Measurements from ENCODE around the gene CNTD1. TPM values are rescaled to one million over a fixed set of nuclear protein-coding genes. Genes with fewer than 3 reads are reported as not detected.
A peak's percentile ranks its signal among the peaks of the same experiment; 100 is the strongest.

Gene CNTD1
- total RNA-seq, 4 donors from 2014 or later: 0.22 TPM; not detected in 3

DNA sequence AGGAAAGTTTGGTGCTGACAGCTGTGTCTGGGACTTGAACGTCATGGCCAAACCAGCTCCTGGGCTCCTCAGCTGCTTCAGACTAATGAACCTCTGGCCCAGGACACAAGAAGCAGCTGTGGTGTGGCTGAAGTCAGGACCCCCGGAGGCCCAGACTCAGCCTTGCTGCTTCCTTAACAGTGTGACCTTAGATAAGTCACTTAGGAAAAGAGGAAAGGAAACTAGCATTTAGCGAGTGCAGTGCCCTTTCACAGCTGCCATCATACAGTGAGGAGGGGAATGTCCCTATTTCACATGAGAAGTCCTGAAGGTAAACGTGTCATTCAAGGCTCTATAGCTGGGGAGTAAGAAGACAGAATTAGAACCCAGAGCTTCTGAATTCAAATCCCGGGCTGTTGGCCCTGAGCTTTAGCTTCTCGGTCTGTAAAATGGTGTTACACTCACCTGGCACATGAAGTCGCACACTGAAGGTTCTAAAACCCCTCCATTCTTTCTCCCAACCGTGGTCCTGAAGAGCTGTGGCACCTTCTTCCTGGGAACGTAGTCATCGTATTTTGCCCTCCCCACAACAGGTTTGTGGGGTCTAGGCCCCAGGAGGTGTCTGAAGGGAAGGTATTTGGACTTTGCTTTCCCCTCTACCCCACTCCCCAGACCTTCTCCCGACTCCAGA is 38.5 kb upstream of the CNTD1 start:
- Histone ChIP-seq H3K27ac (peak overlapping the region; percentile 43 to 79 (median 74)), H3K36me3 (no peaks in the 10 kb centered on the region), H3K4me1 (peaks cover 0 to 33% (median 17%) of the 10 kb centered on the region in 4 donors), H3K9me3 (no peaks in the 10 kb centered on the region), H3K4me3 (peak overlapping the region; percentile 32 to 67 (median 44)), H3K27me3 (peaks cover 0 to 32% of the 10 kb centered on the region in 2 donors)
- DNase-seq (ENCODE audit: low spot score in 2 of 2): no peak
- TF ChIP-seq, protein P1, sequence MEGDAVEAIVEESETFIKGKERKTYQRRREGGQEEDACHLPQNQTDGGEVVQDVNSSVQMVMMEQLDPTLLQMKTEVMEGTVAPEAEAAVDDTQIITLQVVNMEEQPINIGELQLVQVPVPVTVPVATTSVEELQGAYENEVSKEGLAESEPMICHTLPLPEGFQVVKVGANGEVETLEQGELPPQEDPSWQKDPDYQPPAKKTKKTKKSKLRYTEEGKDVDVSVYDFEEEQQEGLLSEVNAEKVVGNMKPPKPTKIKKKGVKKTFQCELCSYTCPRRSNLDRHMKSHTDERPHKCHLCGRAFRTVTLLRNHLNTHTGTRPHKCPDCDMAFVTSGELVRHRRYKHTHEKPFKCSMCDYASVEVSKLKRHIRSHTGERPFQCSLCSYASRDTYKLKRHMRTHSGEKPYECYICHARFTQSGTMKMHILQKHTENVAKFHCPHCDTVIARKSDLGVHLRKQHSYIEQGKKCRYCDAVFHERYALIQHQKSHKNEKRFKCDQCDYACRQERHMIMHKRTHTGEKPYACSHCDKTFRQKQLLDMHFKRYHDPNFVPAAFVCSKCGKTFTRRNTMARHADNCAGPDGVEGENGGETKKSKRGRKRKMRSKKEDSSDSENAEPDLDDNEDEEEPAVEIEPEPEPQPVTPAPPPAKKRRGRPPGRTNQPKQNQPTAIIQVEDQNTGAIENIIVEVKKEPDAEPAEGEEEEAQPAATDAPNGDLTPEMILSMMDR (IDR thresholded peaks at IDR 0.05): no peak
- TF ChIP-seq POLR2A (IDR thresholded peaks at IDR 0.05): no peak
- no peak for TF ChIP-seq EP300 (IDR thresholded peaks at IDR 0.05)
- 39 to 47% methylated on average over 11 of the region's 11 CpGs for WGBS, 2 donors

DNA sequence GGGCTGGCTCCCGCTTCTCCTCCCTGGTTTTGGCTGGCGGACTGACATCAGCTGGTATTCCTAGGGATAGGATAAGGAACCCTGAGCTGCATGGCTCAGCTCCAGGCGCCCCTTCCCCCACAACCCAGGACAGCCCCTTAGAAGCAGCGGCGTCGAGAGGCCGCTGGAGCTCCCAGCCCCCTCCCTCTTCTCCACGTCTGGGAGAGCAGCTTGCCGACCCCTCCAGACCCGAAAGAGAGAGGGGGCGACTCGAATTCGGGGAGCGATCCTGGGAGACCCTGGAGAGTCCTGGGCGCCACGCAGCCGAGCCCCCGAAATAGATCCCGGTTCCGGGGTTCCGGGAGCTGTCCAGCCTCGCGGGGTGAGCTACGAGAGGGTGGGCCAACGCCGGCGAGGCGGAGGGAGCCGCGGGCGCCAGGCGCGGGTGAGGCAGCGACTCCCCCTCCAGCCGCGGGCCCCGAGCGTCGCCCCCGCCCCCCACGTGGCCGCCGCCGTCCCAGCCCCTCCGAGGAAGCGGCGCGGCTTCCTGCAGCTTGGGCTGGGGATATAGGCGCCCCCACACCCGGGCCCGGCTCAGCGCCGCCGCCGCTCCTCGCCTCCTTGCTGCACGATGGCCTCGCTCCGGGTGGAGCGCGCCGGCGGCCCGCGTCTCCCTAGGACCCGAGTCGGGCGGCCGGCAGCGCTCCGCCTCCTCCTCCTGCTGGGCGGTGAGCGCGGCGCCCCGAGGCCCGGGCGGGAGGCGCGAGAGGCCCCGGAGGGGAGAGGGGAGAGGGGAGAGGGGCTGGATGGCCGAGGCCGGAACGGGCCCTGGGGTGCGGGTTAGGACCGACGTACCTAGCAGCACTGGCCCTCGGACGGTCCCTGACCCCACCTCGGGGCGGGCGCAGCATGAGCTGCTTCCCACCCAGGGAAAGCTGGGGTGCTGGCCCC is 37.7 kb upstream of the CNTD1 start, which contains the start of gene RAMP2:
TSS of gene RAMP2 (plus strand) at position 576 of the 930 bp plus-strand sequence. CDS start at position 611, 35 bp downstream.
- H3K4me1 ChIP-seq: peaks cover 0 to 30% (median 17%) of the 10 kb centered on the region in 4 donors
- TF ChIP-seq, protein P1 (IDR thresholded peaks at IDR 0.05): peak in 1 of 5 experiments; percentile 27
- TF ChIP-seq POLR2A (IDR thresholded peaks at IDR 0.05) (peak in 1 of 2 donors; percentile 19), EP300 (IDR thresholded peaks at IDR 0.05) (no peak)
- DNase-seq (ENCODE audit: low spot score in 2 of 2): no peak
- no peaks in the 10 kb centered on the region for H3K36me3 ChIP-seq
- peak within 1 kb of the TSS; percentile 43 to 79 (median 74) for H3K27ac ChIP-seq
- WGBS, 2 donors: 4 to 5% methylated on average over 46 to 56 of the region's 92 CpGs
- peaks cover 0 to 32% of the 10 kb centered on the region in 2 donors for H3K27me3 ChIP-seq
- no peaks in the 10 kb centered on the region for H3K9me3 ChIP-seq
- peak within 1 kb of the TSS; percentile 32 to 67 (median 44) for H3K4me3 ChIP-seq

DNA sequence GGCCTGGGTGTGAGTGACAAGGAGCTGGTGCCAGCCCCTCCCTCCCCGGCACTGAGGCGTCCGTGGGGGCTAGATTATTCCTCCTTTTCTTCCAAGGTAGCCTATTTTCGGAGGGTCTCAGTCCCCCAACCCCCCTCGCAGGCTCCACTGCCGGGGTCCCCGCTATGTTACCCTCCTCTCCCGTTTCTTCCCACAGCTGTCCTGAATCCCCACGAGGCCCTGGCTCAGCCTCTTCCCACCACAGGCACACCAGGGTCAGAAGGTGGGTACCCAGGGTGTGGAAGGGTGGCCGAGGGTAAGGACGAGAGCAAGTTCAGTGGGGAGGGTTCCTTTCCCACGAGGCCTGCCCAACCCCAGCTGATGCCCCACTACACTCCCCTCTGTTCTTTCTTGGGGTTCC is 37.0 kb upstream of the CNTD1 start:
- 34 to 44% methylated on average over 12 of the region's 12 CpGs for WGBS, 2 donors
- H3K27ac ChIP-seq: peak overlapping the region; percentile 43 to 79 (median 74)

DNA sequence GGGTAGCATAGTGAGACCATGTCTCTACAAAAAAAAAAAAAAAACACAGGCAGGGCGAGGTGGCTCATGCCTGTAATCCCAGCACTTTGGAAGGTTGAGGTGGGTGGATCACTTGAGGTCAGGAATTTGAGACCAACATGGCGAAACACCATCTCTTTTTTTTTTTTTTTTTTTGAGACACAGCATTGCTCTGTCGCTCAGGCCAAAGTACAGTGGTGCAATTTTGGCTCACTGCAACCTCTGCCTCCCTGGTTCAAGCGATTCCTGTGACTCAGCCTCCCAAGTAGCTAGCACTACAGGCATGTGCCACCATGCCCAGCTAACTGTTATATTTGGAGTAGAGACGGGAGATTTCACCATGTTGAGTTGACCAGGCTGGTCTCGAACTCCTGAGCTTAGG is 32.5 kb upstream of the CNTD1 start:
- TF ChIP-seq EP300 (IDR thresholded peaks at IDR 0.05) (no peak), POLR2A (IDR thresholded peaks at IDR 0.05) (no peak)
- TF ChIP-seq, protein P1 (IDR thresholded peaks at IDR 0.05): no peak
- Histone ChIP-seq H3K9me3 (no peaks in the 10 kb centered on the region), H3K27ac (no peak overlapping the region), H3K4me3 (no peak overlapping the region), H3K4me1 (peaks cover 0 to 23% (median 10%) of the 10 kb centered on the region in 4 donors), H3K36me3 (no peaks in the 10 kb centered on the region), H3K27me3 (peaks cover 0 to 19% of the 10 kb centered on the region in 2 donors)
- no peak for DNase-seq (ENCODE audit: low spot score in 2 of 2)
- WGBS, 2 donors: 82 to 90% methylated on average over 6 of the region's 6 CpGs

More for the DNA sequence above, 37.0 kb upstream of the CNTD1 start:
- DNase-seq (ENCODE audit: low spot score in 2 of 2): no peak
- TF ChIP-seq POLR2A (IDR thresholded peaks at IDR 0.05) (no peak), EP300 (IDR thresholded peaks at IDR 0.05) (no peak)
- TF ChIP-seq, protein P1 (IDR thresholded peaks at IDR 0.05): no peak
- H3K27me3 ChIP-seq: peaks cover 0 to 32% of the 10 kb centered on the region in 2 donors
- H3K36me3 ChIP-seq: no peaks in the 10 kb centered on the region
- H3K4me3 ChIP-seq: peak overlapping the region; percentile 32 to 67 (median 44)
- H3K4me1 ChIP-seq: peaks cover 0 to 30% (median 17%) of the 10 kb centered on the region in 4 donors
- no peaks in the 10 kb centered on the region for H3K9me3 ChIP-seq

Measured in tibial nerve (tissue), 4 donors.